SJSA1 (cell line): ENCODE measurements around the gene CCDC183. TPM values are rescaled to one million over a fixed set of nuclear protein-coding genes. Genes with fewer than 3 reads are reported as not detected.
"Not testable (repeated sequence)": the region's sequence is repeated elsewhere in the genome, so short reads cannot be mapped to it uniquely, and the experiment has no call there.

Source experiments
- DNase-seq, 2 experiments: peaks; one replicate each; pipeline ENCODE4 v3.0.0-alpha.2; 2015 to 2020; ENCODE audit warnings: low spot score in 2 of 2, low read depth in 1 of 2
- H3K27ac ChIP-seq: fragments of 250-450 bp; sonication (Bioruptor Pico); 2 replicates; pipeline ENCODE4 v1.5.1; 2020; ENCODE audit warnings: mild to moderate bottlenecking, moderate library complexity
- H3K27me3 ChIP-seq: fragments of 250-450 bp; sonication (Bioruptor Pico); replicated peaks from 2 replicates; pipeline ENCODE4 v1.5.1; 2020; ENCODE audit warnings: mild to moderate bottlenecking, moderate library complexity
- H3K36me3 ChIP-seq: fragments of 250-450 bp; sonication (Bioruptor Pico); 2 replicates; pipeline ENCODE4 v1.5.1; 2020; ENCODE audit warnings: mild to moderate bottlenecking
- H3K4me1 ChIP-seq: fragments of 250-450 bp; sonication (Bioruptor Pico); replicated peaks from 2 replicates; pipeline ENCODE4 v1.6.1; 2021; ENCODE audit warnings: mild to moderate bottlenecking
- H3K4me3 ChIP-seq: fragments of 250-450 bp; sonication (Bioruptor Pico); 2 replicates; pipeline ENCODE4 v1.5.1; 2020; ENCODE audit warnings: mild to moderate bottlenecking
- H3K9me3 ChIP-seq: fragments of 250-450 bp; sonication (Bioruptor Pico); replicated peaks from 2 replicates; pipeline ENCODE4 v1.5.1; 2020; ENCODE audit warnings: mild to moderate bottlenecking
- total RNA-seq: library from RNA; depleted of rRNA; stranded (reverse); fragments of >200 nt; shearing (Covaris generic); gene quantifications from 2 replicates; pipeline ENCODE4 v1.2.3, GENCODE V29; 2014

The CCDC183 gene
- total RNA-seq, 1 experiment from 2014 or later, result 0.16 TPM

DNA sequence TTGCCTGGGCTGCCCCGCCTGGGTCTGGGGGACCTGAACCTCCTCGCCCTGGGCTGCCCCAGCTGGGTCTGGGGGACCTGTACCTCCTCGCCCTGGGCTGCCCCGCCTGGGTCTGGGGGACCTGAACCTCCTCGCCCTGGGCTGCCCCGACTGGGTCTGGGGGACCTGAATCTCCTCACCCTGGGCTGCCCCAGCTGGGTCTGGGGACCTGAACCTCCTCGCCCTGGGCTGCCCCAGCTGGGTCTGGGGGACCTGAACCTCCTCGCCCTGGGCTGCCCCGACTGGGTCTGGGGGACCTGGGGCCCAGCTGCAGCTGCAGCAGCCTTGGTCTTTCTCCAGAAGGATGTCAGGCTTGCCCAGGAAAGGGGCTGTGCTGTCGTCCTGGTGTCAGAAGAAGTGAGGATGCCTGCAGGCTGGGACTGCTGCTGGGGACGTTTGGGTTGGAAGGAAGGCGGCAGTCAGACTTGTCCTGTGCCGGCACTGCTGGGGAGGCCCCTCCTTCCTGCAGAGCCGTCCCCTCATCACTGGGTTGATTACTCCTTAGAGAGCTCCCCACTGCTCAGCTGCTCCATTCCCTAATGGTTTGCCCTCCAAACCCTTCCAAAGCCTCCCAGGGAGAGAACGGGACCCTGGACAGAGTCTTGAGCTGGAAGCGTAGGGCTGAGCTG is 37.4 kb downstream of the CCDC183 start:
- not testable (repeated sequence) for H3K9me3 ChIP-seq, H3K27ac ChIP-seq, DNase-seq, H3K4me3 ChIP-seq, H3K27me3 ChIP-seq, H3K4me1 ChIP-seq
- peaks cover 53% of the 10 kb centered on the region for H3K36me3 ChIP-seq

DNA sequence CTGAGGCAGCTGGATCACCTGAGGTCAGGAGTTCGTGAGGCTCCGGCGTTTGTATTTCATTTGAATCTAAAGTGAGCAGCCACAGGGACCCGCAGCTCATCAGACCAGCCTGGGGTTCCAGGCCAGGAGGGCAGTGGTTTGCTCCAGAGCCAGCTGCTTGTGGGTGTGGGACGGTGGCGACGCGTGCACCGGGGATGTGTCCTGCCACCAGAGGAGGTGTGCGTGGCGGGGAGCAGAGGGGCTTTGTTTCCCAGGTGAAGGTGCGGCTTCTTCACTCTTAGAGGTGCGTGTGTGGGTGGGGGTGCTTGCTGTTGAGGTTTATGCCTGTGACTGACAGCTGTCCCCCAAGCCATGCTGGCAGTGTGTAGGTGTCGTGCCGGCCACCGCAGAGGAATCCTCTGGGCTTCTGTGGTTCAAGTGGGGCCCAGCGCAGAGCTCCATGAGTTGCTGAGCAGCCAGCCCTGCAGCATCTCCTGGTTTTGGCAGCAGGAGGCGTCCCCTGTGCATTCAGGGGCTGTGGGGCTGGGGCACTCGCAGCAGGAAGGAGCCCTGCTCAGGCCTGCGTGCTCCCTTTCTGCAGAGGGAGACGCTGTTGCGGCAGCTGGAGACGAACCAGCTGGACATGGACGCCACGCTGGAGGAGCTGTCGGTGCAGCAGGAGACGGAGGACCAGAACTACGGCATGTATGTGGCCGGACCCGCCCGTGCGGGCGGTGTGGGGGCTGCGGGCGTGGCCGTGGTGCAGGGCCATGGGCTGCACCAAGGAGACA is 39.2 kb downstream of the CCDC183 start:
- Histone ChIP-seq H3K36me3 (peaks cover 43% of the 10 kb centered on the region), H3K4me1 (no peaks in the 10 kb centered on the region), H3K27ac (no peak overlapping the region), H3K27me3 (no peaks in the 10 kb centered on the region), H3K9me3 (no peaks in the 10 kb centered on the region), H3K4me3 (no peak overlapping the region)
- no peak for DNase-seq

DNA sequence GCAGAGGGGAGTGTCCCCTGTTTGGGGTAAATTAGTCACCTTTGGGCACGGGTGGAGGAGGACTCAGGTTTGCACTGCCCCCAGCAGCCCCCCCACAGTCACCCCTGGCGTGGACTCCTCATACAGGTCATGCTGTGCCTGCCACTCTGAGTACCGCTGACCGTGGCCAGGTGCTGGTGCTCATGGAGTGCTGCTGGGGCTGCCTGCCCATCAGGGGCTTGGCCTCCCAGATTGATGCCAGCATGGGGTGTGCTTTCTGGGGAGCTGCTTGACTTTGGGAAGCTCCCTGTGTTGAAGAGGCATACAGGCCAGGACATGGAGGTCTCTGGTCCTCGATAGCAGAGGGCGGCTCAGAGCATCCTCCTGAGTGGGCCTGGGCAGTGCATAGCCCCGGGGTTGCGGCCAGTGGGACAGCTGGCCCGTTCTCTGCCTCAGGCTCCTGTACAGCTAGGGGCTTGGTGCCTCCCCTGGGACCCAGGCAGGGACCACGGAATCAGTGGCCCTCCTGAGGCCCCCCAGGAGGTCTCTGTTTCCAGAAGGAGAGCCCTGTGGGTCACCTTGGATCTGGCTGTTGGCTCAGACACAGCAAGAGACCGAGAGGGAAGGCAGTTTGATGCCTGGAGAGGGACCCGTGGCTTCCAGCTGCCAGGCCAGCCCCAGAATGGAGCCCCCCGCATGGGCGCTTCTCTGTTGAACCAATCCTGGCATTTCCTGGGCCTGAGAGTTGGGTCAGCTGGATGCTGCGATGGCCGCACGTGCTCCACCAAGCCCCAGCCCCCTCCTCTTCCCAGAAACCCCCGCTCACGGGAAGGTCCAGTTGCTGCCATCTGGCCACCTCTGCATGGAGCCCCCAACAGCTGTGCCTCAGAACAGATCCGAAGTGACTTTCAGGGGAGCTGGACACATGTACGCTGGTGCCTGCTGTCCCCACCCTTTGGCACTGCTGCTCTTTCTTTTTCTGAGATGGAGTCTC is 40.1 kb downstream of the CCDC183 start:
- no peak for DNase-seq
- no peak overlapping the region for H3K27ac ChIP-seq
- H3K36me3 ChIP-seq, result peaks cover 35% of the 10 kb centered on the region
- no peaks in the 10 kb centered on the region for H3K27me3 ChIP-seq
- no peaks in the 10 kb centered on the region for H3K4me1 ChIP-seq
- H3K9me3 ChIP-seq, result no peaks in the 10 kb centered on the region
- H3K4me3 ChIP-seq, result no peak overlapping the region

DNA sequence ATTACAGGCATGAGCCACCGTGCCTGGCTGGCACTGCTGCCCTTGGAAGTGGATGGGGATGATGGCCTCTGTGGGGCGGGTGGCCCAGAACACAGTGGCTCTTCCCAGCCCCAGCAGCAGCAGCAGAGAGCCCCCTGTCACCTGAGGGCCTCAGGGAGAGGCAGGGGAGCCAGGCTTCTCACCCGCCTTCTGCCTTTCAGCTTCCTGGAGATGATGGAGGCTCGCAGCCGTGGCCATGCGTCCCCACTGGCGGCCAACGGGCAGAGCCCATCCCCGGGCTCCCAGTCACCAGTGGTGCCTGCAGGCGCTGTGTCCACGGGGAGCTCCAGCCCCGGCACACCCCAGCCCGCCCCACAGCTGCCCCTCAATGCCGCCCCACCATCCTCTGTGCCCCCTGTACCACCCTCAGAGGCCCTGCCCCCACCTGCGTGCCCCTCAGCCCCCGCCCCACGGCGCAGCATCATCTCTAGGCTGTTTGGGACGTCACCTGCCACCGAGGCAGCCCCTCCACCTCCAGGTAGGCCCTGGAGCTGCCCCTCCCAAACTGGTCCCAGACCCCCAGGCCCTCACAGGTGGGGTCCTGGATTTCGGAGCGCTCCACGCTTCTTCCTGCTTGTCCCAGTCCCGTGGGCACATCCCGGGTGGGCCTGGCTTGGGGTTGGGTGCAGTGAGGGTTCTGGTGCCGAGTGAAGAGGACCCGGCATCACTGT is 41.2 kb downstream of the CCDC183 start:
- Histone ChIP-seq H3K4me1 (peaks cover under 1% of the 10 kb centered on the region), H3K4me3 (no peak overlapping the region), H3K9me3 (no peaks in the 10 kb centered on the region), H3K36me3 (peaks cover 24% of the 10 kb centered on the region), H3K27ac (no peak overlapping the region), H3K27me3 (no peaks in the 10 kb centered on the region)
- no peak for DNase-seq

DNA sequence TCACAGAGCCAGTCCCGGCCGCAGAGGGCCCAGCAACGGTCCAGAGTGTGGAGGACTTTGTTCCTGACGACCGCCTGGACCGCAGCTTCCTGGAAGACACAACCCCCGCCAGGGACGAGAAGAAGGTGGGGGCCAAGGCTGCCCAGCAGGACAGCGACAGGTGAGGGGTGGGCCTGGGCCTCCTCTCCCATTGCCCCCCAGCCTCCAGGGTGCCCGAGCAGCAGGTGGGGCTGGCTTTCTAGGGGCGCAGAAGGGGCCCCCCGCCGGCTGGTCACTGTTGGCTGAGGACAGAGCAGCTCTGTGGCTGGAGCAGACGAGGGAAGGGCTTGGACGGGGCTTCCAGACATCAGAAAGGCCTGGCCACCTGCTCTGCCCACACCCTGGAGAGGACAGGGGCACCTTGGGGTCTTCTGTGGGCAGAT is 41.7 kb downstream of the CCDC183 start:
- H3K27ac ChIP-seq, H3K4me3 ChIP-seq, H3K27me3 ChIP-seq, H3K9me3 ChIP-seq, DNase-seq, H3K4me1 ChIP-seq: not testable (repeated sequence)
- peaks cover 20% of the 10 kb centered on the region for H3K36me3 ChIP-seq

DNA sequence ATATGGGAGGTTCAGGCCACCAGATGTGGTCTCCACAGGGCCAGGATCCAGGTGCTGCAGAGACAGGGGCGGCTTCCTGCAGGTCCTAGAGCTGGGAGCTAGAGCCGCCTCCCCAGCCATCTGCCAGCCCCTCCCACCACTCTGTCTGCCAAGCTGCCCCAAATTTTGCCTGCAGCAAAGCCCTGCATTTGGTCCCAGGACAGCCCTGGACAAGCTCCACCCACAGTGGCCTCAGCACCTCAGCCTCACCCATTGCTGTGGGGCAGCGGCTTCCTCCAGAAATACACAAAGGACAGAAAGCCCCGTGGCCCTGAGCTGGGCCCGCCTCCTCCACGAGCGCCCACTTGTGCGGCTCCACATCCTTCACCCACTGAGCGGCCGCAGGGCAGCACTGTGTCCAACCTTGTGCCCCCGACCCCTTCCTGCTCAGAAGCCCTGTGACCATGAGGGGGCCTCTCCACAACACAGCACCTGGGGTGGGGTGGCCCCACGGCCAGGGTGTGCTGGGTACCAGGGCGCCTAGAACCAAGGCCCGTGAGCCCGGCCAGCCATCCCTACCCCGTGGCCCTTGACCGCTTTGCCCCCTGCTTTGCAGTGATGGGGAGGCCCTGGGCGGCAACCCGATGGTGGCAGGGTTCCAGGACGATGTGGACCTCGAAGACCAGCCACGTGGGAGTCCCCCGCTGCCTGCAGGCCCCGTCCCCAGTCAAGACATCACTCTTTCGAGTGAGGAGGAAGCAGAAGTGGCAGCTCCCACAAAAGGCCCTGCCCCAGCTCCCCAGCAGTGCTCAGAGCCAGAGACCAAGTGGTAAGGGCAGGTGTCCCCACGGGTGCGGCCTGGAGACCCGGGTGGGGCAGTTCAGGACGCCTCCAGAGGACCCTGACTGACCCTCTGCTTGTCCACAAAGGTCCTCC is 42.4 kb downstream of the CCDC183 start:
- Histone ChIP-seq H3K27ac (no peak overlapping the region), H3K4me1 (peaks cover 5% of the 10 kb centered on the region), H3K4me3 (no peak overlapping the region), H3K27me3 (no peaks in the 10 kb centered on the region), H3K36me3 (peaks cover 19% of the 10 kb centered on the region), H3K9me3 (no peaks in the 10 kb centered on the region)
- DNase-seq, result no peak

DNA sequence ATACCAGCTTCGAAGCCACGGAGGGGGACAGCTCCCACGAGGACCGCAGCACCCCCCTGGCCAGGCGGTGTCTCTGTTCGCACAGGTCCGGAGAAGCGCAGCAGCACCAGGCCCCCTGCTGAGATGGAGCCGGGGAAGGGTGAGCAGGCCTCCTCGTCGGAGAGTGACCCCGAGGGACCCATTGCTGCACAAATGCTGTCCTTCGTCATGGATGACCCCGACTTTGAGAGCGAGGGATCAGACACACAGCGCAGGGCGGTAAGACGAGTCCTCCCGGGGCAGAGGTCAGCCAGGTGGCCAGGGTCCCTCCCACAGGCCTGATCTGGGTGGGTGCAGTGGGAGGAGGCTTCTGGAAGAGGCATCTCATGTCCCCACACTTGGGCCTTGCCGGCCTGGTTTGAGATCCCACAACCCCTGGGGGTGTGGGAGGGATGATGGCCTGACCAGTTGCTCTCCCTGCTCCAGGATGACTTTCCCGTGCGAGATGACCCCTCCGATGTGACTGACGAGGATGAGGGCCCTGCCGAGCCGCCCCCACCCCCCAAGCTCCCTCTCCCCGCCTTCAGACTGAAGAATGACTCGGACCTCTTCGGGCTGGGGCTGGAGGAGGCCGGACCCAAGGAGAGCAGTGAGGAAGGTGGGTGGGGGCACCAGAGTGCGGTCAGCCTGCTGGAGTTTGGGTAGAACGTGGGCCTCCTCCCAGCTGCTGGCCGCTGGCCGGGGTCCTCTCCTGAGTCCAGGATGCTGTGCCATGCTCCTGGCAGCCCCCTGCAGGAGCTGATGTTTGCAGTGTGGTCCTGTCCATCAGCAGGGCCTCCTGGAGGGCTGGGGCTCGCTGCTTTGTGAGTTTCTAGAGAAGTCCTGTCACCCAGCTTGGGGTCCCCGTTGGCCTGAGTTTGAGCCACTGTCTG is 43.3 kb downstream of the CCDC183 start:
- Histone ChIP-seq H3K4me3 (no peak overlapping the region), H3K4me1 (peaks cover 5% of the 10 kb centered on the region), H3K9me3 (no peaks in the 10 kb centered on the region), H3K36me3 (peaks cover 18% of the 10 kb centered on the region), H3K27me3 (peaks cover 6% of the 10 kb centered on the region), H3K27ac (no peak overlapping the region)
- no peak for DNase-seq

DNA sequence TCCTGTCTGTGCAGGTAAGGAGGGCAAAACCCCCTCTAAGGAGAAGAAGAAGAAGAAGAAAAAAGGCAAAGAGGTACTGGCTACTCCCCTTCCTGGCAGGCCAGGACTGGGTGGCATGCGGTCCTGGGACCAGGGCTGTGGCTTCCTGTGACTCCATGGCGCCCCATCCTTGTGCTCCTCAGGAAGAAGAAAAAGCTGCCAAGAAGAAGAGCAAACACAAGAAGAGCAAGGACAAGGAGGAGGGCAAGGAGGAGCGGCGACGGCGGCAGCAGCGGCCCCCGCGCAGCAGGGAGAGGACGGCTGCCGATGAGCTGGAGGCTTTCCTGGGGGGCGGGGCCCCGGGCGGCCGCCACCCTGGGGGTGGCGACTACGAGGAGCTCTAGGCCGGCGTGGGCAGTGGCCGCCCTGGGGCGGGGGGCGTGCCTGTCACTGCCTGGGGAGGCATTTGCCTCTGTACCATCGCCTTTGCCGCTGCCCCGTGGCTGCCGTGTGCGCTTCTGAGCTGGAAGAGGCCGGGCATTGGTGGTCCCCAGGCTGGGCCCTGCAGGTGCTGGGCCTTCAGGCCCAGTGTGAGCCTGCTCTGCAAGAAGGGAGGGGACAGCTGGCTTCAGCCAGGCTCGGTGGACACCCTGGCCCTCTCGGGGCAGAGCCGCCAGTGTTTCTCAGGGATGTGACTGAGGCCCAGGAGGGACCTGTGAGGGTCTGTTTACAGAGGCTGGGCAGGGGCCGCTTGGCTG is 44.2 kb downstream of the CCDC183 start:
- Histone ChIP-seq H3K27ac (no peak overlapping the region), H3K9me3 (no peaks in the 10 kb centered on the region), H3K27me3 (peaks cover 7% of the 10 kb centered on the region), H3K4me1 (peaks cover 5% of the 10 kb centered on the region), H3K36me3 (peaks cover 18% of the 10 kb centered on the region), H3K4me3 (no peak overlapping the region)
- DNase-seq, result no peak

DNA sequence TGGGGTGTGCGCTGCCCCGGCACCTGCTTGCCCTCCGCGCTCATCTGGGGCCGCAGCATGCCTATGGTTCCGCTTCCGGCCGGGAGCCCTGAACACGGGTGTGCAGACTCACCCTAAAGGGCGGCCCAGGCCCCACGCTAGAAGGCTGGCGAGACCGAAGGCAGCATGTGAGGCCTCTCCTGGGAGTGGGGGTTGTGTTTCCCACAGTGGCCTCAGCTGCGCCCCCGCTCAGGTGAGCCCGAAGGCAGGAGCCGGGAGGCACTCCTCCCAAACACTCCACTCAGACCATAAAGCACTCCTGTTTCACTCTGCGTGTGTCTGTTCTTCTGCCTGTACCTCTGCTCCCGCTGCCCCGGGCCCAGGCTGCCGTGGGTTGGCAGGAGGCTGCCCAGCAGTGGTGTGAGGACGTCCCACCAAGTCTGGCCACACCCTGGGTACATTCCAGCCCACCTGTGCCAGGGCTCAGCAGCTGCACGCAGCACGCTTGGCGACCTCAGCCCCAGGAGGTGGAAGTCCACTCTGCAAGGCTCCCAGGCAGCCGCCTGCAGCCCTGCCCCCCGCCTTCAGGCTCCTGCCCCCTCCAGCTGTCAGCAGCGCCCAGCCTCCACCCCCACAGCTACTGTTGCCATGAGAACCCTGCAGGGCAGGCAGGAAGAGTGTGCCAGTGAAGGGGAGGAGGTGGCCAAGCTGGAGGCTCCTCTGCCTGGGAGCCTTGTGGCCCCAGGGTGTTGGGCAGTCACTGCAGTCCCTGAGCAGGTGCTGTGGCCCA is 44.9 kb downstream of the CCDC183 start:
- H3K27me3 ChIP-seq, result peaks cover 14% of the 10 kb centered on the region
- peaks cover 14% of the 10 kb centered on the region for H3K36me3 ChIP-seq
- H3K4me3 ChIP-seq, result no peak overlapping the region
- no peak for DNase-seq
- H3K4me1 ChIP-seq, result peaks cover 5% of the 10 kb centered on the region
- H3K9me3 ChIP-seq, result no peaks in the 10 kb centered on the region; the same call in 1 of the 2 replicates
- H3K27ac ChIP-seq, result no peak overlapping the region

DNA sequence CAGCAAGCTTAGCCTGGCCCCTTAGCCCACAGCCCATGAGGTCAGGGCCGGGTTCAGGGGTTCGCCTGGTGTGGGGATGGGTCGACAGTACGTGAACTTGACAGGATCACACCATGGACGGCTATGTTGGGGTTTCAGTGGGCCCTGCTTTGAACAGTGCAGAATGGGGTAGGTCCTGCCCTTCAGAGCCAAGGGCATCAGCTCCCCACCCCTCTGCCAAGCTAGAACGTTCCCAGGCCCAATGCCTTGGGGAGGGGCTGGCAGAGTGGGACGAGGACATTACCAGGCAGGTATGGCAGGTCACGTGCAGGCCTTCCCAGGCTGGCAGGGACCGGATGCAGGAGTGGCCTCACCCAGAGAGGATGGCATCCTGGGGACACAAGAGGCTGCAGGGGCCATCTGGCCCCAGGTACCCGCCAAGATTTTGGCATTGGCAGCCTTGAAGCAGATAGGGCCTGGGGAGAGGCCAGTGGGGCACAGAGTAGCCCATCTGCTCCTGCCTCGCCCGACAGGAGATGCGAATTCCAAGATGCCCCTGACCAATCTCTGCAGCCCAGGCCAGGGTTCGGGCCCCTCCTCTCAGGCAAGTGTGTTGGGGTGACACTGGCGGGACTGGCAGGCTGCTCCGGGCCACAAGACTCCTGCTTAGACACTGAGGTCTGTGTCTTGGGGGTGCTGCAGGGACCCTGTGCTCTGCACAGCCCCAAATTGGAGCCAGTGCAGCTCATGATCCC is 45.7 kb downstream of the CCDC183 start:
- H3K9me3 ChIP-seq, H3K27ac ChIP-seq, H3K4me1 ChIP-seq, DNase-seq, H3K36me3 ChIP-seq, H3K4me3 ChIP-seq: not testable (repeated sequence)
- H3K27me3 ChIP-seq, result peaks cover 19% of the 10 kb centered on the region
